HK-2 (cell line): ENCODE data around the gene PTPRK.

Experiments used
- DNase-seq: peaks from one replicate; pipeline ENCODE4 v3.0.0-alpha.2; 2018; ENCODE audit not compliant: unreplicated experiment

Gene PTPRK

DNA sequence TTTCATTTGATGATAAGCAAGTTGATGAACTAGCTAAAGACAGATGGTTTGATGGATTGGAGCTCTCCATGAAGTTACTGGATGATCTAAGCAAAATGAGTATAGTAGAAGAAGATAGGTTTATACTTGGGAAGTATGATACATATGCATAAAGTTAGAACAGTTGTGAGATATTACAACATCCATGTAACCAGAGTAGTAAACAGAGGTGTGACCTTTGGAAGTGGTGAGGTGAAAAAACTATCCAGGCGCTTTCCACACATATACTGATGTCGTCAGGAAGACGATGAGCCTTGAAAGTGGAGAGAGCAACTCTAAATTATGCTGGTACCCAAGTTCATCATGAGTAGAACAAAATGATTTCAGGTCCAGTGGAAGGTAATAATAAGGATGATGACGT is 271.0 kb downstream of the PTPRK start:
- no peak for DNase-seq

DNA sequence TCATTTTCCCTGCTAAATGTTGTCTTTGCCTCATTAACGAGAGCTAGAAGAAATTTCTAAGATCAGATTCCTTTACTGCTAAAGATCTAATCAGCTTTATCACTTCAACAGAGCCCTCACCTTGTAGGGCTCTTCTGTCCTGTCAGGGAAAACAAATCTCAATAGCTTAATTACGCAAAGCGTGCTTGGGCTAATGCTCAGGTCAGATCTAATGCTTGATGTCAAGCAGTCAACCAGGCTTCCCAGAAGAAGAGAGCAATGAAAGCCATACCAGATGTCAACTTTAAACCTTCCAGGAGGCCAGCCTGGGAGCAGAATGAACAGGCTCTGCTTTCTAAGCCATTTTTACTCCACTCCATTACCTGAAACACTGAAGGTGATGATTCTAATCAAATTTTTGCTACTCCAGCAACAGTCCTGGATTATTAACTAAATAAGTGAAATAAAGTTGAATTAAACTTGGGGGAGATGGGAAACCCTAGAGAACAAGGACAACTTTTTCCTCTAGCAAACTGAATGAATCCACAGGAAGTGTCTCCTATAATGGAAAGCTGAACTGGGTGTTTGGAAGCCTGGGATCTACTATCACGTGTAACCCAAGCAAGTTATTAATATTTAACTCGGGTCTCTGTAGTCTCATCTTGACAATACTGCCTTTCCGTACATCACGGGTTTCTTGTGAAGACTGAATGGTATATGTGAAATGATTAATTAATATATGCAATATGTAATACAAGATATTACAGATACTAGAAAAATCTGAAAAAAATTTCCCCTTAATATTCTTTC is 273.7 kb downstream of the PTPRK start:
- DNase-seq: no peak

DNA sequence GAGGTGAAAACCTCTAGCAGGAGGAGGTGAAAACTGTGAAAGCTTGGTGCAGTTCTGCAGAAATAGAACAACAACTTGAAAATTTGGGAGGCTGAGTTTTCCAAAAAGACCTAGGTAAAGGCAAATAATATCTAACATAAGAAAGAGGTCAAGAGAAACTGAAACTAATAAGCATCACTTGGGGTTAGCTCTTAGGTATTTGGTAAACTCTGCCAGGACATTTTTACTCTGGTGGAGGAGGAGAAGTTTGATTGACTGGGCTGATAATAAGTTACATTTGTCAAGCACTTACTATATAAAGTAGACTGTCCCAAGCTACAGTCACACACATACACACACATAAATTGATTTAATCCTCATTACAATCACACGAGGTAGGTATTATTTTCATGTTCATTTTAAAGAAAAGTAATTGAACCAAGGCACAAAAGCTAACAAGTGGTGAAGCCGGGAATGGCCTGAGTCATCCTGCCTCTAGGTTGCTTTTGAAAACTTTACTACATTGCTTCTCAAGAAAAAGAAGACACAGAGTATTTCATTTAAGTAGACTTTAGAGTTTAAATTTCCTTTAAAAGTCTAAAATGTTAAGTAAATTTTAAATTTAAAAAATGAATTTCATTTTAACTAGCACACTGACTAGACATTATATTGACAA is 275.5 kb downstream of the PTPRK start:
- DNase-seq: no peak

DNA sequence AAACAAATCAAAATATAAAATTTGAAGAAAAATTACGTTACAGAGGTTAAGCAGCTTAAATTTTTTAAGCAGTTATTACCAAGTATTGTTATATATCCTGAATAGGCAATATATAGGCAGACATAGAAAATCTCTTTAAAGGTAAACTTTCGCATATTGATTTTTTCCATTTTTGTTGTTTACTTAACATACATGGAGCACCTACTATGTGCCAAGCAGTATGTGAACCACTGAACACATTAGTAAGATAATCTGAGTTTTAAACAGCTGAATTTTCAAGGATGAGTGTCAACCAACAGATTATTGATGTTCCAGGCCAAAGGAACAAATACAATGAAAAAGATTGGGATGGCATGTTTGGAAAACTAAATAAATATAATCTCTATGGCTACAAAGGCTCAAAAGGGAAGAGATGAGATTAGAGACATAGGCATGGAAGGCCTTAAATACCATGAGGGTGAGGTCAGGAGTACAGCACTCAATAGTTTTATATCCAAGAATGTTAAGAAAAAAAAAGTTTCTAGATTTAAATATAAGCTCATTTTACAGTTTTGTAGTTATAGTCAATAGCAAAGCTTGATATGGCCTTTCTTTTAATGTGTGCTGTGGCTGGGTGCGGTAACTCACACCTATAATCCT is 277.5 kb downstream of the PTPRK start:
- DNase-seq: no peak

DNA sequence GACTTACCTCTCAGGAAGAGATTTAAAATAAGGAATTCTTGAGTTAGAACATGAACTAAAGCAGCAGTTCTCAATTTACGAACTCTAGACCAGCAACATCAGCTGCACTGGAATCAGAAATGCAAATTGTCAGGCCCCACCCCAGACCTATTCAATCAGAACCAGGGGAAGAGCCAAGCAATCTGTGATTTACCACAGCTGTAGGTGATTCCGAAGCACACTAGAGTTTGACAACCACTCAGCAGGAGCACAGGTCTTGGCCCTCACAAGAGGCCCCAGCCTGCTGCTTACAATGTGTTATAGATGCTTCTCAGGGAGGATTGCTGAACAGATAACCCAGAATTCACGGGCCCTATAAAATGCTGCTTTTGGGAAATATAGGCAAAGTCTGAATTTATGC is 279.2 kb downstream of the PTPRK start:
- DNase-seq: no peak

DNA sequence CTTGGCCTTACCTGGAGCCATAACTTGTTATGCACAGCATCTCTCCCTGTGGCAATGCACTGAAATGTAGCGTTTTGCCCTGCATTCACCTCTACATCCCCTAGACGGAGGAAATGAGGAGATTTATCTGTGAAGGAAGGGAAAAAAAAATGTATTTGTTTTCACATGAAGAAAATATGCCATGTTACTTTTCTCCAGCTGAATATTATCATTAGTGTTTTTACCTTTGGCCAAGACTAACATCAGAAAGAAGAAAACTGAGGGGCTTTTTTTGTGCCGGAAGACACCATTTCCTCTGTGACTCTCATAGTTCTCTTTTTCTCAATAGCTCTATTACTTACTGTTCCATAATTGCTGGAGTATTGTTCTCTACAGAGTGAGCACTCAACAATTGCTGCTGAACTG is 280.4 kb downstream of the PTPRK start:
- no peak for DNase-seq

DNA sequence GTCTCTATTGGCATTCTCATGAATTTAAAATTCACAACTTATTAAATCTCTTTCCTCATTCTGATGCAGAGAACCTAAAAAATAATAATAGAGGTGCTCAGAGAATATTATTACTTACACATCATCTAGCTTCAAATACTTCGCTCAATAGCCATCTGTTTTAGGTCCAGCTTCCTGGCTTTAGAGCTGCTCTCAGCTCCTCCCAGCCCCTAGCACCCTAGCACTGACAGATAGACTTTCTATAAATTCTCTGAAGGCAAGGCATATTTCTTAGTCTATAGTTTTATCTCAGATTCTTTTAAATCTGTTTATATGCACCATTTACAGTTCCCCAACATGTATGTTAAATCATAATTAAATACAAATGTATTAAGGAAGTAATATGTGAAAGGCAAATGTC is 281.3 kb downstream of the PTPRK start:
- no peak for DNase-seq

DNA sequence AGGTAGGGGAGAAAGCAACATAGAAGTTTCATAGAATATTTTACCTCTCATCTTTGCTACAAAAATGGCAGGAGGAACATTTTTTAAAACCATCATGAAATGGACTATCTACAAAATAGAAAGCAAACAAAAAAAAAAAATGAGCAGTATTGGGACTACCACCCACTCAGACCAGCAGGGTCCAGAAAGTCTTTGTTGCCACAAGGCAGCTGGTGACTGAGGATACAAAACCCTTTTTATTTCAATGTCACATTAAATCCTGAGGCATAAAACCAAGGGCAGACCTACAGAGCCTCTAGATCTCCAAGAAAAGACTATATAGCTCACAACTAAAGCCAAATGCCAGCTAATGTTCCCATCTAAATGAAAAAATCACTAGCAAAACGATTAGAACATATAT is 282.2 kb downstream of the PTPRK start:
- no peak for DNase-seq

DNA sequence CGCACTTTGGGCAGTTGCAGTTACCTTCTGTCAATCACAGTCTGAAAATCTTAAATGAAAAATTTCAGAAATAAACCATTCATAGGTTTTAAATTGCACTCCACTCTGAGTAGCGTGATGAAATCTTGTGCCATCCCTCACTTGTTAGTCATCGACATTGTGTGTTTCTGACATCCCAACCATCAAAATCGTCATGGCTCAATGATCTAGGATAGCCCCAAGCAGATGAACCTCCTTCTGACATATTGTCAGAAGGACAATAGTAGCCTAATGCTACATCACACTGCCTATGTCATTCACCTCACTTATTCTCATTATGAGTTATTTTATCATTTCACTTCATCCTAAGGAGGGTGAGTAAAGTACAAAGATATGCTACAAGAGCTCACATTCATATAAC is 284.8 kb downstream of the PTPRK start:
- peak; percentile 15 for DNase-seq

DNA sequence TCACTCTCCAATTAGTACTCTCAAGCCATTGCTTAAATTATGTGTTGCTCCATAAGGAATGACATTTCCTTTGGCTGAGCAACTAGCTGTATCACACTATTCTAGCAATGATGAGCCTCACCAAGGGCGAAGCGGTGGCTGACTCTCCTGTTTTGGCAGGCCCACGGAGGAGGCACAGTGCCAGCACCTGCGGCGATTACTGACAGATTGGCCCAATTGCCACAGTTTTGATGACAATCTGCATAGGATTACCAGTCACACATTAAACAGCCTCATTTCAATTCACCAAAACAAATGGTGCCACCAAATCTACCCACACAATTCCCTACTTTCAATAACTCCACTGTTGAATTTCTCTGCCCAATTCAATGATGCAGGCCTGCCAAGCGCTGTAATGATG is 286.9 kb downstream of the PTPRK start:
- DNase-seq: no peak

DNA sequence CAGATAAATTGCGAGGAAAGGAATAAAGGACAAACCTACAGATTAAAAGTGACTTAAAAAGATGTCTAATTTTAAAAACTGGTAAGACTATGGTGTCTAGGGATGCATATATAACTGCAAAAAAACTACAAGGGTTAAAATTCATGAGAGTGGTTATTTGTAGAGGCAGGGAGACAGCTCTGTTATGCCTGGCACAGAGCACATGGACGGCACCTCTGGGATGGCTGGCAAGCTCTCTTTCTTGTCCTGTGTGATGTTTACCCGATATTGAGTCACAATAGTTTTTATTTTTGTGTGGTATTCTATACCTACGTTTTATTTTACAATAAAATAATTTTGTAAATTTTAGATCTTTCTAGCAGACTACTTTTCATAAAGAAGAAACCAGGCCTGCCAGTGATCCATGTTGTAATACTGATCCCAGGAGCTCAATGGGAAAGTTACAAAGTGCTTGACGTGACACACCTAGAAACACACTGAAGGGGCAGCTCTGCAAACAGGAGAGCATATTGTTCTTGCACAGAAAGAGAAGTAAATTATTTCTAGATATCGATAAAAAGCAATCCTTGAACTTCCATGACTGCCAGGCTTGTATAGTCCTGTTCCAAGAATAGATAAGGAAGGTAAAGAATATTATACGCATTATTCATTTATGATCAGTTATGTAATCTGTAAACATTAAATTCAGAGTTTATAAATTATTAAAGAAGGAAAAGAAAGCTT is 290.0 kb downstream of the PTPRK start:
- DNase-seq: no peak

DNA sequence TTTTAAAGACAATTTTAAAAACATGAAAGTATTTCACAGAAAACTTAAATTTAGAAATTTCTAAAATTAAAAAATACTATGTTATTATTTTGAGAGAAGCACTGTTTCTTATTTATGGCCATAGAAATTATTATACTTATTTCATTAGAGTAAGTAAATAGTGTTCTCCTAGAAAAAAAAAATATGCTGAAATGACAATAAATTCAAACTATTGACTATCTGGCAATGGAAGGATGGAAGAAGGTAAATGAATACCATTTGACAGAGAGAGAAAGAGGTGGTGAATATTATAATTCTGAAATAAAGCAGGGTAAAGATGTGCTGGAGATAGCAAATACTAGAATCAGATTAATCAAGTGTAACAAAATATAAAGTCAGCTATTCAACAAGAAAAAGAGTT is 294.8 kb downstream of the PTPRK start:
- DNase-seq: no peak

DNA sequence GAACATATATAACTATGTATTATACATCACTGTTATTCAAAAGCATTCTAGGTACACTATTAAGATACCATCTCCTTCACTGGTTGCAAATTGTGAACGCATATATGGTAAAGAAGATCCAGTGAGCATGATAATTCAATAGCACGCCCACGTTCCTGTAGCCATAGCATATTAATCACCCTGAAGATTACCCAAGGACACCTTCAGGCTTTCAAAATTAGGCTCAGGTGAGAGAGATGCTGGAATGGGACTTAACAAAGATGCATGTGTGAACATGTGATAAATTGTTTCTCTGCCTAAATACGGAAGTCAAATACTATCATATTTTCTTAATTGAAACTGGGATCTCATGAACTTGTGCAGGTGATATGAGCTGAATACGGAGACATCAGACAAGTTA is 303.5 kb downstream of the PTPRK start:
- DNase-seq: no peak

DNA sequence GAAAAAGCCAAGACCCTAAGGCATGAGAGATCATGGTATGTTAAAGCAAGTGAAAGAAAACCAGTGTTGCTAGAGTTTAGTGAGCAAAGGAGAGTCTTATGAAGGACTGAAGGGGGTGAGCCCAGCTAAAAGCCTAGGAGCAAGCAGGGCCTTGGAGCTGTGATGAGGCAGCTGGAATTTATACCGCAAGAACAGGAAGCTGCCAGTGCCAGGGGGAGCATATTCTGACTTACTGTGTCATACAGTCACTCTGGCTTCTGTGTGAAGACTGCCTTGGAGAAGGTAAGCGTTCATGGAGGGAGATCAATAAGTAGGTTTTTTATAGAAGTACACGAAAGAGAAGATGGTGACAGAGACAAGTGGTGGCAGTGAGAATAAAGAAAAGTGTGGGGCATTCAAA is 310.6 kb downstream of the PTPRK start:
- DNase-seq: peak; percentile 9

DNA sequence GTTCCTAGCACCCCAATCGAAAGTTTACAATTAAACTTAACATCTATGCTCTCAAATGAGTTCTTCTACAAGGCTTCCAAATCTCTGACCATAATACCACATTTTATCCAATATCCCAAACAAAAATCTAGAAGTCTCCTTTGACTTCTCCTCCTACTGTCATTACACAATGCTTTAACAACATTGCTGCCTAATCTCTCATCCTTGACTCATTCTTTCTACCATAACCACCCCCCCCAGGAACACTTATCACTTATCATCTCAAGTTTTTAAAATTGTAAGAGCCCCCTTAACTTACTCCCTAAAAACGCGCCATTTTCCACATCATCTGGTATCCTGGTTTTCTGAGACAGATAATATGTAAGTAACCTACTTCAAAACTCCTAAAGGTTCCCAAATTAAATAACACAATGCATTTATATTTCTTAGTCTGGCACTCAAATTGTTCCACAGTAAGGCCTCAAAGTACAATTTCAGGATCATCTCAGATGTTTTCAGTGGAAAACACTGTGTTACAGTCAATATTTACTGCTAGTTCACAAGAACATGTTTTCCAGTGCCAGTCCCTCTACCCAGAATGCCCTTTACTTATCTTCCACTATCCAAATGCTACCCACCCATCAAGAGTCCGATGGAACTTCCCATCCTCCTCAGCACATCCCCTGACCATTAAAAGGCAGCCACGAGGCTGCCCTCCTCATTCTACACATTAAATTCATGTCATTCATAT is 311.4 kb downstream of the PTPRK start:
- no peak for DNase-seq

DNA sequence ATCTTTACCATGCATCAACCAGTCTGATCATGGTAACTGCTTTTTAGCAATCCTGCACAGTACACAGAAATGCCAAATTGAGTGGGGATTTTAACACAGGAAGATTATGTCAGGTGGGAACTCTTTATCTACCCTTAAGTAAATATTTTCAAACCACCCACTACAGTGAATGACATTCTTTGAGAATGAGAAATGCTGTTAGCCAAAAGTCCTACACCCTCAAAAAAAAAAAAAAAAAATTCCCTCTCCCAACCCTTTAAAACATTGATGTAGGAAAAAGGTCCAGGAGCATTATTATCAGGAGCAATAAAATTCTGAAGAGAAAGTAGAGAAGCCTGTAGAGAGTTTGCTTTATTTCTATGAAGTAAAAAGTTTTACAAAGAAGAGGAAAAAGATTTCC is 312.3 kb downstream of the PTPRK start:
- no peak for DNase-seq

DNA sequence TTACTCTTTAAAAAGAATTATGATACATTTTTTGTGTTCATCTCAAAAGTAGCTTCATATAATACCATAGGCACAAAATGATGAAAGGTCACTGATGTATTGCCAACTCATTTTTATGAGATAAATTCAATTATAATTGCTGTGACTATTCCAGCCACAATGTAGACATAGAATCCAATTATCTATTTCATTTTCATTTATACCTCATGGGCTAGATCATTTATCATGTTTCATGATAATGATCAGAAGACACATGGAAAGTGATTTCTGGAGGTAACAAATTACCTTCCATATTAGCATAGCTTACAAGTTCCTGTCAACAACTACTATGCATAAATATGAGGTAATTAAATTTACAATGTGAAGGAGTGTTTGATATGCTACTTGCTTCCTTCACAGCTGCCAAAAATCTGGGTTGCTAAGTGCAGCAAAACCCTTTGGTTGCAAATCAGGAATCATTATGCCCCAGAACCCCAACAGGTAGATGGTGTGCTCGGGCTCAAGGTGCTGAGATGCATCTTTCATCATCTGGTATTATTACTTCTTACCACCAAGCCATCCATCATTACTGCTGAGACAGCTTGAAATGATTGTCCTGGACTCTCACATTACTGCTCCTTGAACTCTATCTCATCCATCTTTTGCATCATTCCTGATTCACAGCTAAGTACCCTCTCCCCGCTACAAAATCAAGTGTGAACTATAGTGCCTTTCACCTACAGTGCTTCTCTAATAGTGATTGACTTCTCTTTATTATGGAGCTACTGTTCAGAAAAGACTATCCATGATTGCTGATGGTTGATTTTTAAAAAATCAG is 313.6 kb downstream of the PTPRK start:
- DNase-seq: no peak

DNA sequence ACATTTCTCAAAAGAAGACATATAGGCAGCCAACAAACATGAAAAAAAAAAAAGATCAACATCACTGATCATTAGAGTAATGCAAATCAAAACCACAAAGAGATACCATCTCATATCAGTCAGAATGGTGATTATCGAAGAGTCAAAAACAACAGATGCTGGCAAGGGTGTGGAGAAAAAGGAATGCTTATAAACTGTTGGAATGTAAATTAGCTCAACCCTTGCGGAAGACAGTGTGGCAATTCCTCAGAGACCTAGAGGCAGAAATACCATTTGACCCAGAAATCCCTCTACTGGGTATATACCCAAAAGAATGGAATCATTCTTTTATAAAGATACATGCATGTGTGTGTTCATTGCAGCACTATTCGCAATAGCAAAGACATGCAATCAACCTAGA is 315.8 kb downstream of the PTPRK start:
- DNase-seq: no peak

DNA sequence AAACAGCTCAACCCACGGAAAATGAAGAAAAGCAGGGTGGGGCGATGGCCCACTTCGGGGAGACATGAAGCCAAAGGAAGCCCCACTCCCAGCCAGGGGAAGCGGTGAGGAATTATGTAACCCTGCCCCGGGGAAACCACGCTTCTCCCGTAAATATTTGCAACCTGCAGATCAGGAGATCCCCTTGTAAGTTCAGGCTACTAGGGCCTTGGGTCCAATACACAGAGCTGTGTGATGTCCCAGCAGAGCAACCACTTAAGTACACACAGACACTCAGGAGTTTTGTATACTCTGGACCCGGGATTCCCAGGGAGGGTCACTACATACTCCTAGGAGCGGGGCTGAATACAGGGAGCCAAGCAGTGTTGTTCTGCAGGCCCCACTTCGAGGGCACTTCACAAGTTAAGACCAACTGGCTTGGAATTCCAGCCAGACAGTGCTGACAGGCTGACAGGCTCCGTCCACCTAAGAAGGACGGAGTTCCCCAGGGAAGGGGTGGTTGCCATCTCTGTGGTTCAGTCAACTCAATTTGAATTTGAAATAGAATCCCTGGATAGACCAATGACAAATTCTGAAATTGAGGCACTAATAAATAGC is 318.1 kb downstream of the PTPRK start:
- no peak for DNase-seq

DNA sequence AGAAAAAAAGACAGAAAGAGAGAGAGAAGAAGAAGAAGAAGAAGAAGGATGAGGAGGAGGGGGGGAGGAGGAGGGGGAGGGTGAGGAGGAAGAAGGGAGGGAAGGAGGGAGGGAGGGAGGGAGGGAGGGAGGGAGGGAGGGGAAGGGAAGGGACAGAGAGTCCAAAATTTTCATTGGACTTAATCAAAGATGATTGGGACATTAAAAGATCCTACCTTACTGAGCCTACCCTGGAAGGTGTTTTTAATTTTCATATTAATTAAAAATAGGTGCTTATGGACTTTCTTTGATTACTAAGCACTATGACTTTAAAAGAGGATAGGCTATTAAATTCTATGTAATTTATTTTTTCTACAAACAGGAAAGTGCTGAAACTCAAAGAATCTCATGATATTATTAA is 319.6 kb downstream of the PTPRK start:
- no peak for DNase-seq

DNA sequence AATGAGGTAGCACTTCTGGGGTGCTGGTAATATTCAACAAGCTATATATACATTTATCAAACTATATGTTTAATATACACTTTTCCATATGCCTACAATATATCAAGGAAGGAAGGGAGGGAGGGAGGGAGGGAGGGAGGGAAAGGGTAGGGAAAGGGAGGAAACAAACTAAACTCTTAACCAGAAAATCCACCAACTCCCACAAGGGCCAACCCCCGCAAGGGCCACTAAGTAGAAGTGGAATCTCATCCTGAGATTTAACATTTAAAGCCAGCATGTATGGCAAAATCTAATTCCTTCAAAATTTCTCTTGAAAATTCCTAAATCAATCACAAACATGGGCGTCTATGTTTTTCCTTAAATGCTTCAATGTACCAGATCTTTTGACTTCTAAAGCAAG is 320.9 kb downstream of the PTPRK start:
- DNase-seq: no peak
